ENCODE data around the gene LCE3A. TPM values are rescaled to one million over a fixed set of nuclear protein-coding genes. Genes with fewer than 3 reads are reported as not detected.
"Not testable (repeated sequence)": the region's sequence is repeated elsewhere in the genome, so short reads cannot be mapped to it uniquely, and the experiment has no call there.

Gene LCE3A
- not detected for total RNA-seq
- long read RNA-seq, partial matches to known transcripts, result 0 of 1 reads
- long read RNA-seq, other reads (novel, unspliced or antisense), result 1 of 1 reads

GRCh38 chr1:152622803-152623202 is at the start of gene LCE3A:
Gene LCE3A (minus strand): TSS chr1:152623103. CDS start chr1:152623103, 0 bp downstream.
- DNase-seq (ENCODE audit: low spot score), result no peak

- DNase-seq (ENCODE audit: low spot score), result no peak
Observed at GRCh38 chr1:152667648-152668047, 44.7 kb upstream of the LCE3A start.

GRCh38 chr1:152666171-152666570 is 43.3 kb upstream of the LCE3A start:
- DNase-seq (ENCODE audit: low spot score), result not testable (repeated sequence)

GRCh38 chr1:152663098-152663497 is 40.2 kb upstream of the LCE3A start, which contains the start of gene LCE2D:
Gene LCE2D (plus strand): TSS chr1:152663380. CDS start chr1:152664106, 726 bp downstream.
- DNase-seq (ENCODE audit: low spot score), result no peak

- no peak for DNase-seq (ENCODE audit: low spot score)
Observed at GRCh38 chr1:152658649-152659048, 35.7 kb upstream of the LCE3A start.

GRCh38 chr1:152657677-152658076 is 34.8 kb upstream of the LCE3A start:
- no peak for DNase-seq (ENCODE audit: low spot score)

GRCh38 chr1:152656459-152656858 is 33.6 kb upstream of the LCE3A start:
- DNase-seq (ENCODE audit: low spot score), result no peak

GRCh38 chr1:152654110-152654509 is 31.2 kb upstream of the LCE3A start:
- no peak for DNase-seq (ENCODE audit: low spot score)

GRCh38 chr1:152646656-152647055 is 23.8 kb upstream of the LCE3A start:
- no peak for DNase-seq (ENCODE audit: low spot score)

GRCh38 chr1:152645146-152645545 is 22.2 kb upstream of the LCE3A start:
- DNase-seq (ENCODE audit: low spot score), result no peak

- no peak for DNase-seq (ENCODE audit: low spot score)
Observed at GRCh38 chr1:152643945-152644344, 21.0 kb upstream of the LCE3A start.

GRCh38 chr1:152640351-152640750 is 17.4 kb upstream of the LCE3A start:
- no peak for DNase-seq (ENCODE audit: low spot score)

- DNase-seq (ENCODE audit: low spot score), result no peak
Observed at GRCh38 chr1:152630596-152630995, 7.7 kb upstream of the LCE3A start.

- DNase-seq (ENCODE audit: low spot score), result no peak
Observed at GRCh38 chr1:152626744-152627143, 3.8 kb upstream of the LCE3A start.

GRCh38 chr1:152623203-152623844 is 421 bp upstream of the LCE3A start:
- DNase-seq (ENCODE audit: low spot score), result no peak

GRCh38 chr1:152621993-152622392 is 910 bp downstream of the LCE3A start:
- no peak for DNase-seq (ENCODE audit: low spot score)

- no peak for DNase-seq (ENCODE audit: low spot score)
Observed at GRCh38 chr1:152613511-152613910, 9.4 kb downstream of the LCE3A start, which contains the start of gene LCE3B. Gene LCE3B (plus strand): TSS chr1:152613811. CDS start chr1:152613811, 0 bp downstream.

- DNase-seq (ENCODE audit: low spot score), result no peak
Observed at GRCh38 chr1:152599934-152600333, 23.0 kb downstream of the LCE3A start, which contains the start of gene LCE3C. Gene LCE3C (plus strand): TSS chr1:152600234. CDS start chr1:152600732, 498 bp downstream.

GRCh38 chr1:152596986-152597385 is 25.9 kb downstream of the LCE3A start:
- DNase-seq (ENCODE audit: low spot score), result no peak

- DNase-seq (ENCODE audit: low spot score), result no peak
Observed at GRCh38 chr1:152585586-152585985, 37.3 kb downstream of the LCE3A start.

- no peak for DNase-seq (ENCODE audit: low spot score)
Observed at GRCh38 chr1:152582647-152583046, 40.3 kb downstream of the LCE3A start.

GRCh38 chr1:152580433-152580832 is 42.5 kb downstream of the LCE3A start, which contains the start of gene LCE3D:
Gene LCE3D (minus strand): TSS chr1:152580516. CDS start chr1:152579936, 580 bp downstream.
- DNase-seq (ENCODE audit: low spot score), result no peak

- not testable (repeated sequence) for DNase-seq (ENCODE audit: low spot score)
Observed at GRCh38 chr1:152579526-152579925, 43.4 kb downstream of the LCE3A start.
